ENCODE measurements around the gene TAGLN. TPM values are rescaled to one million over a fixed set of nuclear protein-coding genes. Genes with fewer than 3 reads are reported as not detected.

Gene TAGLN
- total RNA-seq, 2 donors from 2014 or later = 442 to 1,859 TPM

- peak within 1 kb of the TSS; percentile 95 to 96 for H3K27ac ChIP-seq
- H3K4me3 ChIP-seq = peak within 1 kb of the TSS; percentile 69 to 85
- TF ChIP-seq CTCF (IDR thresholded peaks at IDR 0.05) = no peak
Measured at GRCh38 chr11:117178210-117179034, 20.7 kb upstream of the TAGLN start, which contains the start of gene SIDT2. SIDT2 (plus strand) TSS chr11:117178743; CDS start chr11:117179264, 521 bp downstream.

DNA sequence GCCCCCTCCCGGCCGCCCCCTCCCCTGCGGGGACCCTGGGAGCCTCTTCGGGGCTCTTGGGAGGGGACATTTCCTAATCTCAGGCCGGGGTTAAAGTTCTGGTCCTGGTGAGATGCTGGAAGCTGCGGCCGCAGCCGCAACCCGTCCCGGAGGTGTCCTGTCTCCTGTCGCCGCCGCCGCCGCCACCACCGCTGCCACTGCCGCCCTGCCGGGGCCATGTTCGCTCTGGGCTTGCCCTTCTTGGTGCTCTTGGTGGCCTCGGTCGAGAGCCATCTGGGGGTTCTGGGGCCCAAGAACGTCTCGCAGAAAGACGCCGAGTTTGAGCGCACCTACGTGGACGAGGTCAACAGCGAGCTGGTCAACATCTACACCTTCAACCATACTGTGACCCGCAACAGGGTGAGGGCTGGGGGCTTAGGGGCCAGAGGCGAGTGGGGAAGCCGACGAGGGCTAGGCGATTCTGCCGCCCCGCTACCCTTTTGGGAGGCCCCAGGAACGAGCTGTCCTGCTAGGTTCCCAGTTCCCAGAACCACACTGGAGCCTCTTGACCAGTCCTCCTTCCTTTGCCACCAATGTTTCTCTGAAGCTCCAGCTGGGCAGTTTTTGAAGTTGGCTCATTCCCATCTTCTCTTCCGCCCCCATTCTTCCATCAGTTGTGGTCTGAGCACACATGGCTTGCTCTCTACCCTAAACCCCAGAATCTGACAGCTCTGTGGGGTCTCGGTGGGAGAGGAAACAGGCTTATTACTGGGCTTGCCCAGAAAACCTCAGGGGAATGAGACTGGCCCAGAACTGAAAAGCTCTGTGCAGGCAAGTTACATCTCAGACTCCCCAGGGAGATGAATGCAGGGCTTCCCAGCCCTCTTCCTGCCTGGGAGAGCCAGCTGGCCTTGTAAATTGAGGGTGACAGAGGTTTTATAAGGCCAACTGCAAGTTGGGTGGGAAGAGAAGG is 19.8 kb upstream of the TAGLN start:
- peaks cover 15% of the 10 kb centered on the region for H3K36me3 ChIP-seq
- no peak for TF ChIP-seq CTCF (IDR thresholded peaks at IDR 0.05)
- peaks cover 0 to 30% of the 10 kb centered on the region in 2 donors for H3K4me1 ChIP-seq
- no peaks in the 10 kb centered on the region for H3K9me3 ChIP-seq
- peak; percentile 62 for DNase-seq (ENCODE audit: low spot score)
- no peaks in the 10 kb centered on the region for H3K27me3 ChIP-seq
- peak overlapping the region; percentile 95 to 96 for H3K27ac ChIP-seq
- H3K4me3 ChIP-seq = peak overlapping the region; percentile 69 to 85

More at GRCh38 chr11:117178210-117179034, 20.7 kb upstream of the TAGLN start, which contains the start of gene SIDT2:
- H3K4me1 ChIP-seq = peaks cover 0 to 37% of the 10 kb centered on the region in 2 donors
- peaks cover 15% of the 10 kb centered on the region for H3K36me3 ChIP-seq
- H3K27me3 ChIP-seq = no peaks in the 10 kb centered on the region
- peak; percentile 97 for DNase-seq (ENCODE audit: low spot score)
- no peaks in the 10 kb centered on the region for H3K9me3 ChIP-seq

GRCh38 chr11:117180020-117180419 is 19.1 kb upstream of the TAGLN start:
- no peak for TF ChIP-seq CTCF (IDR thresholded peaks at IDR 0.05)
- peak; percentile 58 for DNase-seq (ENCODE audit: low spot score)
- Histone ChIP-seq H3K27me3 (no peaks in the 10 kb centered on the region), H3K4me3 (peak overlapping the region; percentile 11 to 85), H3K9me3 (no peaks in the 10 kb centered on the region), H3K27ac (peak overlapping the region; percentile 95 to 96), H3K36me3 (peaks cover 15% of the 10 kb centered on the region), H3K4me1 (peaks cover 0 to 30% of the 10 kb centered on the region in 2 donors)

DNA sequence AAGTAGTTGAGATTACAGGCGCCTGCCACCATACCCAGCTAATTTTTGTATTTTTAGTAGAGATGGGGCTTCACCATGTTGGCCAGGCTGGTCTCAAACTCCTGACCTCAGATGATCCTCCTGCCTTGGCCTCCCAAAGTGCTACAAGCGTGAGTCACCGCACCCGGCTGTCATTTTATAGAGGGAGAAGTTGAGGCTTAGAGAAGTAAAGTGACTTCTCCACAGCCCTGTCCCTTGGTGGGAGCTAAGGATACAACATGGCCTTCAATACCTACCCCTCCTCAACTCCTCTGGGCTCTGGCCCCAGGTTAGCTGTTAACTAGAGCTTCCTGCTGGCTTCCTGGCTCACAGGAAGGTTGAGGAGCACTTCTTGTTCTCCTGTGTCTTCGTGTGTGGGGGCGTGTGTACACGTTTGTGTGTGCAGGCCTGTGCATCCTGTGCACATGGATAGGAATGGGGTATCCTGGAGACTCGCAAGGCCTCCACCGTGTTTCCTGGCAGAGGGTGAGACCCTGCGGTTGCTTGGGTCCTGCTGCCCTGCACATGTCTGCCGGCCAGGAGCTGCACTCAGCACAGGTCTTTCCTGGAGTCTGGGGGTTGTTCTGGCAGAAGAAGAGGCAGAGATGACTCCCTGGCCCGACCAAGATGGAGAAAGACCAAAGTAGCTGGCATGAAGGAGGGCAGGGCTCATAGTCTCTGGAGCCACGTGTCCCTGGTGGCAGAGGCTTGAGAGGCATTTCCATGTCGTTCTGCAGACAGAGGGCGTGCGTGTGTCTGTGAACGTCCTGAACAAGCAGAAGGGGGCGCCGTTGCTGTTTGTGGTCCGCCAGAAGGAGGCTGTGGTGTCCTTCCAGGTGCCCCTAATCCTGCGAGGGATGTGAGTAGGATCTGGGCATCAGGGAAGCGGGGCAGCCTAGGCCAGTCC is 18.2 kb upstream of the TAGLN start:
- Histone ChIP-seq H3K4me3 (no peak overlapping the region), H3K36me3 (peaks cover 24% of the 10 kb centered on the region), H3K9me3 (no peaks in the 10 kb centered on the region), H3K27ac (peak overlapping the region; percentile 32 to 95), H3K4me1 (peaks cover 0 to 30% of the 10 kb centered on the region in 2 donors), H3K27me3 (no peaks in the 10 kb centered on the region)
- peak; percentile 52 to 78 for TF ChIP-seq CTCF (IDR thresholded peaks at IDR 0.05)
- DNase-seq (ENCODE audit: low spot score) = peak; percentile 88
